GM21619 (cell line): Measurements from ENCODE around the gene EMP1.

ENCODE experiments used
- ATAC-seq: cut with Tn5 transposase; IDR thresholded peaks from one replicate; pipeline ENCODE4 v1.9.1; 2021; ENCODE audit not compliant: unreplicated experiment

The EMP1 gene

DNA sequence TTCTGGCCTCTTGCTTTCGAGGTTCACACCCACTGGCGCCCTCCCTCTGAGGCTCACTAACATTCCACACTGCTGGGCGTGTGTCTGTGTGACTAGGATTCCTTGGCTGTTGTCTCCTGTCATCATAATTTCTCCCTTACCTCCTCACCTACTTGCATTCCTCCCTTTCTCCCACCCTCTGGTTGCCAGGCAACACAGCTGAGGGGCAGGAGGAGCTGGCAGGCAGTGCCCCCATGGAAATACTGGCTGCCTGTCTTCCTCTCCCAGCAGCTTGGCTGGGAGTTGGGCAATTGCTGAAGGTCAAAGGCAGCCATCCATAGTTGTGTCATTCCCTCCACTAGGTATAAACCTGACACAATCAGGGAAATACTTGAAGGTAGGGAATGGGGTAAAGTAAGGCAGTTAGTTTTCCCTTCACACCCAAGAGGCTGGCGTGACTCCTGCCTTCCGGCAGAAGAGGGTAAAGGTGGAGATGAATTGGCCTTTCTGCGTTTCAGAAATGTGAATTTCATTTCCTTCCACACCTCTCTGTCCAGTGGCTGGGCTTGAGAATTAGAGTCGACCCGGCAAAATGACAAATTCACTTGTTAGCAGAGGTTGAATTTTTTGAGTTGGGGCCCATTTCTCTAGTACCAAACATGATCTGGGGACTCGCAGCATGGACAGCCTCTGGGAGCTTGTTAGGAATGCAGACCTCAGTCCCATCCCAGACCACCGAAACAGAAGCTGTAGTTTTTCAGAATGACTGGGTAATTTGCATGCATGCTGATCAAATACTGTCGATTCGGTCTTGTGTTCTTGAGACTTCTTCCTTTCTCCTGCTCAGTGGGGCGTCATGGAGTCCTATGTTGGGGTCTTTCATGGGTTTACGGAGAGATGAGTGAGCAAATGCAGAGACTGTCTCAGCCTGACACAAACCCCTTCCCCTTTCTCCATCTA is 24.3 kb upstream of the EMP1 start:
- no peak for ATAC-seq

DNA sequence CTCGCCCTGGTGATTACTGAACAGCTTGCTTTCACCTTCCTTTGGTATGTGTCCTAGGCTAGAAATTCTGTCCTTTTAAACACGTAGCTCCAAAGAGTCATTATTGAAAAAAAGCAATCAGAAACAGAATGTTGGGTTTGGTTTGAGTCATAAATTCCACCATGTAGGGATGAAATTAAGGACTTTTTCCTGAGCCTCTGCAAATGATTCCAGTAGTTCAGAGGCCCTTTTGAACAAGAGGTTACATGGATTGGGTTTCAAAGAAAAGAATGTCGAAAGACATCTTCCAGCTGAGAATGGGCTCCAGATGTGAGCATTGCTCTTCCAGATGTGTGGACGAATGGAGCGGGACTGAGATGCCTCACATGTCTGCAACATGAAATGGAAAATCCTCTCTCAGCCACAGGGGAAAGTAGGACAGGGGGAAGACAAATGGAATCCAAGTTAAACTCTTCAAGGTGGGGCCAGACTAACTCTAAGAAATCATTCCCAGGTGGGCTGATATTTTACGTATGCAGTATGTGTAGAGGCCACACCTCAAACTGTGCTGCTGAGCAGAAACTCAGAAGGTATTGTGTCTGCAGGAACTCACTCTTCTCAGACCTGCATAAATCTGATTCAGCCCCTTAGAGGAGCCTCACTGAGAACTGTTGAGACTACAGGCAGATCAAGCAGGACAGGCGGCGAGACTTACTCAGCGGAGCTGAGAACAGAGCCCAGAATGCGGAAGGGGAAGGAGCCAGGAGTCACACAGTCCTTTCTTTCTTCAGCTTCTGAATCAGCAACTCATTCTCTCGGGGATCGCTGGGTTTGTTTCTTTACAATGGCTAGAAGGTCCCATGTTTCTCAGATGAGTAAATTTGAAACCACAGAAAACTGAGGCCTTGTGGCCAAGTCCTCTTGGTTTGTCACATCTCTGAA is 23.3 kb upstream of the EMP1 start:
- peak; percentile 97 for ATAC-seq

DNA sequence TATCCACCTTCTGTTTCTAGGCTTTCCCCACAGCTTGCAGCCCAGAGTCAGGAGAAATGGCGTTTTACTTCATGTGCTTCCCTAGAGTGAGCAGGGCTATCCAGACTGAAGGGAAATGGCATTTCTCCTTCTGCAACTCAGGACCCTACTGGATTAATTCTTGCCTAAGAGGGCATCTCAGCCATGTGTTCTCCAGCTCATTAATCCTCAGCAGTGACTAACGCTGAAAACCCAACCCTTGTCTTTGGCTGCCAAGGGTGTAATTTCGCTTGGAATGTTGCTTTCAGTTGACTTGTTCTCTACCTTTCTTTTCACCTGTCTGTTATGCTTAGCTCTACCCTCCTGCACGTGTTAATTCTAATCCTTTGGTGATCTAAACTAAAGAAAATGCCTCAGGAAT is 21.0 kb upstream of the EMP1 start:
- no peak for ATAC-seq

DNA sequence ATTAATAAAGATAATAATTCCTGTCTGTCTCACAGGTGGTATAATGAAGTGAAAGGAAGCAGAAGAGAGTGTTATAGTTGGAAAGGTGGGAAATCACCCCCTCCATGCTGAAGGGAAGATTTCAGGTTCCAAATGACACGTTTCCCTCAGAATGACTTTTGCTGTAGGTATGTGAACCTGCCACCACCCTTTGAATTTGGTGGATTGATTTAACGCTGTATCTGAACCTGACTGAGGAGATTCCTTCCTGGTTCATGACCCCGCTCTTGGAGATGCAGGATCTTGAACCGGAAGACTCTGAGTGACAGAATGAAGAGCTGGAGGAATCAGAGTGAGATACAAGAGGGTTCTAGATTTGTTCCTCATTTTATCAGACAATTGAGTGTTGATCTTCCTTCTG is 20.3 kb upstream of the EMP1 start:
- ATAC-seq: no peak

DNA sequence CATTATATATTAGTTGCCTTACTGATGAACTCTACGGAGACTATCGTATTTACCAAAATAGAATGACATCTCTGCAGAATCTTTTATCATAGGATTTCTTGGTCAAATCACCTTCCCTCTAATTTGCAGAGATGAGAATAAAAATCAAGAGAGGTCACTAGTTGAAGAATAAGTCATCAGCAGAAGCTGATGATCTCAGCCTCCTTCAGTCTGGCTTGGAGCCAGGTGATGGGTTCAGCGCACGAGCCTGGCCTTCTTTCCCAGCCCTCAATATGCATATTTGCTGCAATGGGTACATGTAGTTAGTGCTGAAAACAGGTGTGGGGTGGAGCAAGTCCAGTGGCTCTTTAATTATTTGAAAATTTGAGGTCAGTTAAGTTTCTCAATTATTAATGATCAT is 19.2 kb upstream of the EMP1 start:
- no peak for ATAC-seq

DNA sequence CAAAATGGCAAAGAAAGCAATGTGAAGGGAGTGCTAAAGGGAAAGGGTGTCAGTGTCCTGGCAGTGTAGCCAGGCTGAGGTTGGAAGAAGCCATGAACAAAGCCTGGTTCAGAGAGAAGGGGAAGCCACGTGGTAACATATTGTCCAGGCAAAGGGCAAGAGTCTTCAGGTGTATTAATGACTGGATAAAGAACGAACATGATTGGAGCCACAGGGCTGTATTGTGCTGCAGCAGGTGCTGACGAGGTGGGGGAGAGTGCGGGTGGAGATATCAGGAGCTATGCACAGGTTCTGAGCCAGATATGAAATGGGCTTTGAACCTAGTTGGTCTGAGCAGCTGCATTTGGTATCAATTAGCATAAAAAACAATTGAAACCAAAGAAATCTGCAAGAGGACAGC is 18.6 kb upstream of the EMP1 start:
- no peak for ATAC-seq

DNA sequence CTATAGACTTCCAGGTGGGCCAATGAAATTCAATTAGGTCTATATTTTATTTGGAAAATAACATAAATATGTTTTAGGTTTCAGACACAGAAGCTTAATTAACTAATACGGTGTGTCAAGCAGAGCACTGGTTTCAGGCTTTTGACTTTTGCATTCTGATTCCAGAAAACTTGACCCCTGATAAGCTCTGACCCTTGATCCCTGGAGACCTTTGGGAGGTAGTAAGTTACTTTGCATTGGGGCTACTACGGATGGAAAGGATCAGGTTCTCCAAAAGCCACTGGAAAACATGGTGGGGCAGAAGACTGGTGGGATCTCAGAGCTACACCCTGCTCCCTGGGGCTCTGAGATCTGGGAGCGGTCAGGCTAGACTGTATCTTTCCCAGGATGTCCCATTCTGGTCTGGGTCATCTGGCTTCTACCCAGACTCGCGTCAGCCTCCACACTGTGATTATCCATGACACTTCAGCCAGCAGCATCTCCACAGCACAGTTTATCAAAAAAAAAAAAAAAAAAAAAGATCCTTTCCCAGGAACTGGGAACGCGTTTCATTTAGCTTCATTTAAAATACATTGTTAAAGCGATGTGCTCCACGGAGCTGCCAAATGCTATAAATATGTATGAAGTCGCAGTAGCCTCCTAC is 17.8 kb upstream of the EMP1 start:
- ATAC-seq: no peak

DNA sequence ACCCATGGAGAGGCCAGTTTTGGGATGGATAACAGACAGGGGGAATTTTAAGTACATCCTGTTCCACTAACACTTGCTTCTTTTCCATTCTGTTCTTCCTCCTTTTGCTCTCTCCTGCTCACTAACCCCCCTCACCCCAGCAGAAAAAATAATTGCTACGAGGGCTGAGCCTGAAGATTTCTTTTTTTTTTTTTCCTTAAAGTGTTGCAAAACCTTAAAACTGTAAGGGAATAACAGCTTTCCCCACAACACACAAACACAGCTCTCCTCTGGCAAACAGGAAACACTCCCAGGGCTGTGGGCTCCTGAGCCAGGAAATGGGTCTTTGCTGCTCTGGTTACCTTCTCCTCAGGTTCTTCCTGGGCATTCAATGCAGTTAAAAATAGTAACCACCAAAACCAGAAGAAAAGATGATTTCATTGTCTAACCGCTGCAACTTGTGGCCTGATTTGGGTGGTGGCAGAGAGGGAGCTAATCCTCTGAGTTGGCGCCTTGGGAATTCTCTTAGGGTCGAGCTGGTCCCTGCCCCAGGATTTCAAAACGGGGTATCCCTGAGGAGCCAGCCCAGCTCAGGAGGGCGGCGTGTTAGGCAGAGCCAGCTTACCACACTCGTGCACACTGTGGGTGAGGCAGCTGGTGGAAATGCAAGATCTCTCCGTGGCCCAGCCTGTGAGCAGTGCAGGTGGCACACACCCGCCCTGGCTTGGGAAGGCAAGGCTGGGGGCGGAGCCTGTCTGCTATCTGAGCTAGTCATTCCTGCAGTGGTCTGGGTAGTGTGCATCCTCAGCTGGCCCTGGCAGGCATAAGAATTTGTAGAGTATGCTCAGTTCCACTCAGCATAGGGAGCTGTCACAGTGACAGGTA is 17.1 kb upstream of the EMP1 start:
- ATAC-seq: no peak

DNA sequence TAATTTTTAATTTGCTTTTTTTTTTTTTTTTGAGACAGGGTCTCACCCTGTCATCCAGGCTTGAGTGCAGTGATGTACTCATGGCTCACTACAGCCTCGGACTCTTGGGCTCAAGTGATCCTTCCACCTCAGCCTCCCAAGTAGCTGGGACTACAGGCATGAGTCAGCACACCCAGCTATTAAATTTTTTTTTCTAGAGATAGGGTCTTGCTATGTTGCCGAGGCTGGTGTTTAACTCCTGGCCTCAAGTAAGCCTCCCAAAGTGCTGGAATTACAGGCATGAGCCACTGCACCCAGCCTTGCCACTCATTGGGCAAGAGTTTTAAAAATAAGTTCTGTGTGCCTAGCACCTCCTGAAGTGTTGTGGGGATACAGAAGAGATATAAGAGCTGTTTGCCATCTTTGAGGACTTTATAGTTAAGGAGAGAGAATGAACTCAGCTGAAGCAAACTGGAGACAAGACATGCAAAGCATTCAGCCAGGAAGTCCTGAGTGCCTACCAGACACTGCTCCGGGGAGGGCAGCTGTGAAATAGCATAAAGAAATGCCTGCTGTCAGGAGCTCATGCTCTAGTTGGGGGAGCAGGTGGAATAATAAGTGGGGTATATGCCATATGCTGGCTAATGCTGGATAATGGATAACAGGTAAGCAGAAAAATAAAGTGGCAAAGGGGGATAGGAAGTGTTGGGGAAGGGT is 15.0 kb upstream of the EMP1 start:
- no peak for ATAC-seq

DNA sequence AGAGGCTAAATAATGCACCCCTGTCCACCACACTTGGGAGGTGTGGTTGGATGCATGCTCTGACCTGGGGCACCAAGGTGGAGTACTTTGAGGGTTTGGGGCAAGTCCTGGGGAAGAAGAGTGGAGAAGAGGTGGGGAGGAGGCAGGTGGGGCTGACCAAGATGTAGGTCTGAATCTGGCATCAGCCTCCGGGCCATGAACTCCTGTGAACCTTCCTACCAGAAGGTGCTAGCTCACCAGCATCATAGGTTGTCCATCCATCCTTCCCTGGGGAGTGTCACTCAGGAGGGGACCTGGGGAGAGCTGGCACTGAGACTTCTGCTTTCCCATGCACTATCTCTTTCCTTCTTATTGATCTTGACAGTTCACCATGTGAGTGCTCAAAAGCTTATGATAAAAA is 13.6 kb upstream of the EMP1 start:
- no peak for ATAC-seq

DNA sequence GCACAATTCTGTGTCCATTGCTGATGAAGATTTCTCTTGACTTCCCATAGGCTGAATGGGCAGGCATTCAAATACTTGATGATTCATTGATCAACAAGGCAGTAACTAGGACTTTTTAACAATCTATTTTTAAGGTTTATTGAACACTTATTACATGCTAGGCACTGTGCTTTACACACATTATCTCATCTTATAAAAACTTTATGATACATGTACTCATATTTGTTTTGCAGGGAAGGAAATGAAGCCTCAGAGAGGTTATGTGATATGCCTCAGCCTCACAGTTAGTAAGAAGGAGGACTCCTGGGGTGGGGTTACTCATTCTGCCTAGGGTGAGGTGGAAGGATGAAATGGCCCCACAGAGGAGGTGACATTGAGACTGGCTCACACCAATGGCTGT is 12.9 kb upstream of the EMP1 start:
- ATAC-seq: no peak

DNA sequence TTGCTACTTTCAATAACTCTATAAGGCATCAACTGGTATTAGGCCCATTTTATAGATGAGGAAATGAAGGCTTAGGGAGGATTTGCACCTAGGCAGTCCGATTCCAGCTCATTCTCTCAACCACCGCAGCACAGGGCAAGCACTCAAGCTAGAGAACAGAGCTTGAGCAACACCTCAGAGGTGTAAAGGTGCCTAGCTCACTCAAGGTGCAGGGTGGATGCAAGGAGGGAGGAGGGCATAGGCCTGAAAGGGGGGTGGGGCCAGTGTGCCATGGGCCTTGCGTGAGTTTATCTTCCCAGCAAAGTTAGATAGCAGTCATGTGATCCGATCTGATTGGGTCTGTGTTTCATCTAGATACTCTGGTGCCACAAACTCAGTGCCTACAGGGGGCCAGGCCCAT is 10.2 kb upstream of the EMP1 start:
- no peak for ATAC-seq

DNA sequence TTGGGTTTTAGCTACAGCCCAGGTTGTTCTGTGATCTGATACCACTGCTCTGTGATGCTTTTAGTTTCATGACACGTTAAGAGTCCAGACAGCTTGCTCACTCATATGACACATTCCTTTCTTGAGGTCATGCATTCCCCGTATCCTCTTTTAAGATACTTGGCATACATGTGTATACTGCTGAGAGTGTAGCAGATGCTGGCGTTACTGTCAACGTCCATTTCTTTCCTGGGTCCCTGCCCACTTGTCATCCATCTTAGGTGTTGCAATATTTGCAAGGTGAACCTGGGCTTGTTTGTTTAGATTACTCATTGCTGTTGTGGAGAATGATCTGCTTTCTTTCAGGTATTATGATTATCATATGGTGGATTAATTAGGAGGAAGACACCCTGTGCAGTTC is 9.1 kb upstream of the EMP1 start:
- ATAC-seq: no peak

DNA sequence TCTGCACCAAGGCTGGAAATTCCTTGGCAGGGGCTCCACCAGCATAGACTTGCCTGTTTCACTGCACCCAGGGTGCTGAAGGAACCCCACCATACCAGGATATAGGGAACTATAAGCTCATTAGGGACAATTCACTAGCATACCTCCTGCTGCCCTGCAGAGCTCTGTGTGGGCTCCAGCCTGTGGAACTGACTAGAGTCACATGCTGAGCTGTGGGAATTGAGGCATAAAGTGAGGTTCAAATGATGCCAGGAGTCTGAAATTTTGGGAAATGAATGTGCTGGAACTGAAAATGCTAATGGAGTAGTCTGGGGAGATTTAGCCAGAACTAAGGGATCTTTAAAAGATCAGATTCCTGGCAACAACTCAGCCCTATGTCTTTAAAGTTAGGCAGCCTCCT is 7.3 kb upstream of the EMP1 start:
- ATAC-seq: no peak

DNA sequence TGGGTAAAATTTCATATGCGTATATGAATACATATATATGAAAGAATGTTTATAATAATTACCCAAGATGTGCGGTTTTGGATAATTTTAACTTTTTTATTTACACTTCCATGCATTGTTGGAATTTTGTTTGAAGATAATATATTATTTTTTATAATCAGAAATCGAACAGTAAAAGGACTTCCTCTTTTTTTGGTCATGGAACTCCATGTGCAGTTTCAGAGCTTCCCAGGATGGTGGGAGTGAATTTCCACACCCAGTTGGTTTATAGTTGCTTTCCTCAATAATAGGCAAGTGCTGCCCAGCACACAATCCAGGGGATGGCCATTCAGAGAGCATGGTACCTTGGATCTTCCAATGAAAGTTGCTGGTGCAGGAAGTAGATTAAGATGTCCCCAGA is 6.3 kb upstream of the EMP1 start:
- ATAC-seq: no peak

DNA sequence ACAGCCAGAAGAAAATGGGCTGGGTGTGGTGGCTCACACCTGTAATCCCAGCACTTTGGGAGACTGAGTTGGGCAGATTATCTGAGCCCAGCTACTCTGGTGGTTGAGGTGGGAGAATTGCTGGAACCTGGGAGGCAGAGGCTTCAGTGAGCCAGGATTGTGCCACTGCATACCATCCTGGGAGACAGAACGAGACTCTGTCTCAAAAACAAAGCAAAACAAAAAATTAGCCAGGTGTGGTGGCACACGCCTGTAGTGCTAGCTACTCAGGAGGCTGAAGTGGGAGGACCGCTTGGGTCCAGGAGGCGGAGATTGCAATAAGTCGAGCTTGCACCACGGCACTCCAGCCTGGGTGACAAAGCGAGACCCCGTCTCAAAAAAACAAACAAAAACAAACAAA is 3.8 kb upstream of the EMP1 start:
- no peak for ATAC-seq

DNA sequence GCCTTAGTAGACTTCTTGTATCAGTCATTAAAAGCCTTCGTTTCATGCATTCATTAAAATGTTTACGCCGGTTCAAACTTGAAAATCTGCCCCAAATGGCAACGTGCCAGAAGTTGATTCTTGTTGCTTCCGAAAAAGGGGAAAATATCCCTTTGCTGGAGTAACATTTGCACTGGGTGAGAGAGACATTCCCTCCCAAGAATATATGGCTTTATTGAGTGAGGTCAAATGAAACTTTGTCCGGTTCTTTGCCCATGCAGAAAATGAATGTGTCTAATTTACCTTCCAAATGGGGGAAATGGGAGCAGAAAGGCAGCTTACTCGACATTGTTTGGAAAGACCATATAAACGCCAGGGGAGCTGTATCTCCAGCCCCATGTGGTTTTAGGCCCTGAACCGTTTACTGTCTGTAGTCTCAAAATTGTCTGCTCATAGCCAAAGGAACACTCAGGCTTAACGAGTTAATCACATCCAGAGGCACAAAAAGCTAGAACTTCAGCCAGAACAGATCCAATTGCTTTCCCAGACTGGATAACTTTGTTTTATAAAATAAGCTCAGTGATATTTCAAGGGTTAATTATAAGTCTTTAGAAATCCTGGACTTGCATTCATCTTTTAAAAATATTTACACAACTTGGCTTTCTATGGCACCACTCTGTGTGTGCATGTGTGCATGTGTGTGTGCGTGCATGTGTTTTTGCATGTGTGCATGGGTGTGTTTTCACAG is 2.9 kb upstream of the EMP1 start:
- no peak for ATAC-seq

DNA sequence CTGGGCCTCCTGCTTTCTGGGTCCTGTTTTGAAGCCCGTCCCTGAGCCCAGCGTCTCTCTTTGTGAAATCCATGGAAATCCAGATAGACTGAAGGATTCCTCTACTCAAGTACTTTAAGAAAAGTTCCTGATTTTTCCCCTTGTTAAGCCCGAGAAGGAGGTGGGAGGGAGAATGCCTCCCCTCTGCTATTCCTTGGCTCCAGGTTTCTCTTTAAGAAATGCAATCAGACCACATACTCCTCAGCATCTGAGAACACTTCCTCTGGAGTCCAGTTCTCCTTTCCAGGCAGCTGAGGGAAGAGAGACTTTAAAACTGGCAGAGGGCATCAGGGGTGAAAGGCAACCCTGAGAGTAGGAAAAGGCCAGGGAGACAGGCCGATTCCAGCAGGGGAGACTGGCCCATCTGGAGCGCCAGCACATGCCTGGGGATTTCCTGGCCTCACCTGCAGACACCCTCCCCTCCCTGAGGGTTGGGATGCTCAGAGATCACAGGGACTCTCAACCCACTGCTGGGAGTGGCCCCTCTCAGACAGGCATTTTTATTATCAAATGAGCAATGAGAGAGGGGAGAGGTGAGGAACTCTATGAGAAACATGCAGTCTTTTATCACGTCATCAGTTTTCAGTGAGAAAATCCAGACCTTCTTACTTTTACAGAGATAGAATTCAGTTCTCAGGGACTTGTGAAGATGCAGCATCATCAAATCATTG is 2.0 kb upstream of the EMP1 start:
- no peak for ATAC-seq

DNA sequence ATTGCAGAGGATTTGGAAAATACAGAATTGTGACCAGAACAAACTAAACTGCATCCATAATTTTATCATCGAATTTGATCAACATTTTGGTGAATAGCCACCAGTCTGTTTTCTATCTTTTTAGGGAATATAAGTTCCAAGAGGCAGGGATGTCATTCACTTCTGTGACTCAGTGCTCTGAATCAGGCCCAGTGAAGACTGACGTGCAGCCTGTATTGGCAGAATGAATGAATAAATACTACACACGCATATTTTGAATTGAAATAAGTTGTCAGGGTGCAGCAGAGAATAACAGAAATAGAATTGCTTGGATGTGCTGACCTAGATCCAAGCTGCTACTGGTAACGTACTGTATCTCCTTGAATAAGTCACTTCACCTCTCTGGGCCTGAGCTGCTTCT is 1.3 kb upstream of the EMP1 start:
- ATAC-seq: no peak
